ENCODE measurements around the gene SIVA1. TPM values are rescaled to one million over a fixed set of nuclear protein-coding genes. Genes with fewer than 3 reads are reported as not detected.
"Not testable (repeated sequence)": the region's sequence is repeated elsewhere in the genome, so short reads cannot be mapped to it uniquely, and the experiment has no call there.

The SIVA1 gene
- total RNA-seq, 4 donors from 2014 or later: 228 to 357 (median 264) TPM

GRCh38 chr14:104725772-104726548 lies 27.0 kb upstream of the SIVA1 start:
- H3K9me3 ChIP-seq: no peaks in the 10 kb centered on the region
- peak in 3 of 5 experiments; percentile 10 to 53 (median 14) for TF ChIP-seq CTCF (IDR thresholded peaks at IDR 0.05 in 4 of 5, conservative IDR thresholded peaks at IDR 0.05 in 1 of 5)
- TF ChIP-seq POLR2A (IDR thresholded peaks at IDR 0.05): peak; percentile 72 to 76
- peaks cover 66 to 79% of the 10 kb centered on the region in 2 donors for H3K4me1 ChIP-seq
- no peaks in the 10 kb centered on the region for H3K36me3 ChIP-seq
- H3K27ac ChIP-seq: peak overlapping the region; percentile 94 to 99 (median 96)
- DNase-seq (peak; percentile 59 to 83), ATAC-seq (peak; percentile 13 to 21)
- peak overlapping the region; percentile 67 to 89 (median 74) for H3K4me3 ChIP-seq
- intact Hi-C loops (cut with DNase I; ENCODE audit: low total_unique reads): loop anchor here (10.0 kb wide), 1 partner anchor 1171 kb away; no protein-coding TSS in a partner anchor
- H3K27me3 ChIP-seq: no peaks in the 10 kb centered on the region
- in situ Hi-C loops (cut with MboI; ENCODE audit: low sequenced_read_pairs in 4 of 4): no loop called here

DNA sequence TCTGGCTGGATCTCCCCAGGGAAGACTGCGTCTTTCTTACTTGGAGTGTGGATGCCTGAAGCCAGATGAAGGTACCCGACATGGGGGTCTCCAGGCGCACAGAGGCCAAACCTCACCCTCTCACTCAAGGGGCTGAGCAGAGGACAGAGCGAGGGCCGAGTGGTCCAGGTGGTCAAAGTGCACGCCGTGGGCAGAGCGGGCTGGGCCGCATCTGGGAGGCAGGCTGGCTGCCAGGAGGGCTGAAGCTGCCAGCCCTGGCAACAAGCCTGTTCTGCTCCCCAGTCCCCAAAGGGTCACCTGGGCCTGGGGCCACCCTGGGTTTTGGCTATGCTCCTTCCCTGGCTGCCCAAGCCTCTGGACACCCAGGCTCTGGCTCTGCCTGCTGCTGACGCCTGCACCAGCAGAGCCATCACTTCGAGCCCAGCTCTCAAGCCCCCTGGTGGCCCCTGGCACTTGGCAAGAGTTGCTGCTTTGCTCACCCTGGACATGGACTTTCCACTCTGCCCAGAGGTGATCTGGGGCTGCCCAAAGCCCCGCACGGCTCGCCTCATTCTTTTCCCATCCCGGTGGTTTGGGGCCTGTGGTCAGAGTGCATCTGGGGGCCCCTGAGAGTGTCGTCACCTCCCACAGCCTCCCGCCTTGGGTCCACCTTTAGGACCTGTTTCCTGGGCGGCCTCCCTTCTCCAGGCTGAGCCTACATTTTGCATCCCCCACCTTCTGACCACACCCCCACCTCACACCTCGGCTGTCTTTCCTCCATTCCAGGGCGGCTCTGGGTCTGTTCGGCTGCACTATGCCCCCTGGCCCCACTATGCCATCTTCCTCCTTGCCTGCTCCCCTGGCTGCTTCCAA lies 26.1 kb upstream of the SIVA1 start:
- H3K36me3 ChIP-seq: no peaks in the 10 kb centered on the region
- DNase-seq (no peak), ATAC-seq (no peak)
- H3K4me1 ChIP-seq: peaks cover 70 to 83% of the 10 kb centered on the region in 2 donors
- H3K27ac ChIP-seq: peak overlapping the region; percentile 94 to 99 (median 96)
- TF ChIP-seq CTCF (IDR thresholded peaks at IDR 0.05 in 4 of 5, conservative IDR thresholded peaks at IDR 0.05 in 1 of 5): peak in 1 of 5 experiments; percentile 2
- no peak for TF ChIP-seq POLR2A (IDR thresholded peaks at IDR 0.05)
- in situ Hi-C loops (cut with MboI; ENCODE audit: low sequenced_read_pairs in 4 of 4) (no loop called here), intact Hi-C loops (cut with DNase I; ENCODE audit: low total_unique reads) (loop anchor here (10.0 kb wide), 1 partner anchor 1172 kb away; no protein-coding TSS in a partner anchor)
- peak overlapping the region in 1 of 4 donors; percentile 2 for H3K4me3 ChIP-seq
- no peaks in the 10 kb centered on the region for H3K9me3 ChIP-seq
- H3K27me3 ChIP-seq: no peaks in the 10 kb centered on the region

- Histone ChIP-seq H3K4me3 (no peak overlapping the region), H3K36me3 (no peaks in the 10 kb centered on the region), H3K4me1 (peaks cover 72 to 82% of the 10 kb centered on the region in 2 donors), H3K27me3 (no peaks in the 10 kb centered on the region), H3K9me3 (no peaks in the 10 kb centered on the region), H3K27ac (peak overlapping the region; percentile 94 to 99 (median 96))
- in situ Hi-C loops (cut with MboI; ENCODE audit: low sequenced_read_pairs in 4 of 4): no loop called here
- TF ChIP-seq CTCF (IDR thresholded peaks at IDR 0.05 in 4 of 5, conservative IDR thresholded peaks at IDR 0.05 in 1 of 5) (no peak), POLR2A (IDR thresholded peaks at IDR 0.05) (no peak)
- DNase-seq (no peak), ATAC-seq (no peak)
- intact Hi-C loops (cut with DNase I; ENCODE audit: low total_unique reads): loop anchor here (10.0 kb wide), 1 partner anchor 1174 kb away; no protein-coding TSS in a partner anchor
Observed at GRCh38 chr14:104728631-104729030, 24.3 kb upstream of the SIVA1 start.

- Histone ChIP-seq H3K27ac (peak overlapping the region; percentile 94 to 99 (median 96)), H3K4me1 (peaks cover 79 to 87% of the 10 kb centered on the region in 2 donors)
- in situ Hi-C loops (cut with MboI; ENCODE audit: low sequenced_read_pairs in 4 of 4); H3K27me3 ChIP-seq; DNase-seq; H3K9me3 ChIP-seq; H3K4me3 ChIP-seq; H3K36me3 ChIP-seq; ATAC-seq: not testable (repeated sequence)
- intact Hi-C loops (cut with DNase I; ENCODE audit: low total_unique reads): loop anchor here (10.0 kb wide), 1 partner anchor 1175 kb away; no protein-coding TSS in a partner anchor
Observed at GRCh38 chr14:104729176-104729834, 23.6 kb upstream of the SIVA1 start.
